ENCODE measurements around the gene SLAMF8. TPM values are rescaled to one million over a fixed set of nuclear protein-coding genes. Genes with fewer than 3 reads are reported as not detected.

The SLAMF8 gene
- total RNA-seq, 1 donor from 2014 or later = not detected

GRCh38 chr1:159862557-159862956, 35.9 kb downstream of the SLAMF8 start, which contains the start of gene VSIG8:
VSIG8 (minus strand) TSS chr1:159862657; CDS start chr1:159862521, 136 bp downstream.
- no peak for DNase-seq (ENCODE audit: extremely low spot score, unreplicated experiment)
- H3K4me3 Mint-ChIP-seq (ENCODE audit: unreplicated experiment) = no peak within 1 kb of the TSS
- no peak for TF ChIP-seq CTCF (IDR thresholded peaks at IDR 0.05)
- H3K4me1 Mint-ChIP-seq (ENCODE audit: unreplicated experiment) = no peaks in the 10 kb centered on the region
- H3K27me3 Mint-ChIP-seq (ENCODE audit: unreplicated experiment) = peaks cover 2% of the 10 kb centered on the region
- H3K27ac Mint-ChIP-seq (ENCODE audit: unreplicated experiment) = no peak within 1 kb of the TSS
- H3K9me3 Mint-ChIP-seq (ENCODE audit: unreplicated experiment) = no peaks in the 10 kb centered on the region
- H3K36me3 Mint-ChIP-seq (ENCODE audit: unreplicated experiment) = no peaks in the 10 kb centered on the region

GRCh38 chr1:159864262-159864661, 37.6 kb downstream of the SLAMF8 start:
- H3K9me3 Mint-ChIP-seq (ENCODE audit: unreplicated experiment) = no peaks in the 10 kb centered on the region
- H3K27me3 Mint-ChIP-seq (ENCODE audit: unreplicated experiment) = peaks cover 2% of the 10 kb centered on the region
- no peak overlapping the region for H3K4me3 Mint-ChIP-seq (ENCODE audit: unreplicated experiment)

DNA sequence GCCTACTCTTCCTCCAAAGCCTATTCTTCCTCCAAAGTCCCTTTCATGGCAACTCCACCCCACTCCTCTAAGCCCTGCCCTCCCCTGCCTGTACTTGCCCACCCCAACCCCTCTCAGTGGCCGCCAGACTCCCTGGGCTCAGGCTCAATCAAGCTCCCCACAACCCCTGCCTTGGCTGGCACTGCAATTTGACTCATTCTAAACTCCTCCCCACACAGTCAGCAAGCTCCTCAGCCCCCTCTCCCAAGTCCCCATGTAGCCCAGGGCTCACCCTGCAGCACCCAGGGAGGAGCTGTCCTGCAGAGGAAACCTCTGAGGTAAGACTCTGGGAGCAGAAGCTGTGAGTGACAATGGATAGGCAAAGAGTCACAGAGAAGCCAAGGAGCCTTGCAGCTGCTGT, 39.4 kb downstream of the SLAMF8 start:
- no peak overlapping the region for H3K4me3 Mint-ChIP-seq (ENCODE audit: unreplicated experiment)

More at GRCh38 chr1:159864262-159864661, 37.6 kb downstream of the SLAMF8 start:
- TF ChIP-seq CTCF (IDR thresholded peaks at IDR 0.05) = no peak
- Mint-ChIP-seq H3K4me1 (ENCODE audit: unreplicated experiment) (peaks cover 5% of the 10 kb centered on the region), H3K27ac (ENCODE audit: unreplicated experiment) (no peak overlapping the region), H3K36me3 (ENCODE audit: unreplicated experiment) (no peaks in the 10 kb centered on the region)
- DNase-seq (ENCODE audit: extremely low spot score, unreplicated experiment) = no peak

GRCh38 chr1:159866905-159867663, 40.4 kb downstream of the SLAMF8 start:
- Mint-ChIP-seq H3K9me3 (ENCODE audit: unreplicated experiment) (no peaks in the 10 kb centered on the region), H3K27me3 (ENCODE audit: unreplicated experiment) (peaks cover 2% of the 10 kb centered on the region), H3K36me3 (ENCODE audit: unreplicated experiment) (no peaks in the 10 kb centered on the region), H3K4me1 (ENCODE audit: unreplicated experiment) (peaks cover 11% of the 10 kb centered on the region), H3K4me3 (ENCODE audit: unreplicated experiment) (no peak overlapping the region), H3K27ac (ENCODE audit: unreplicated experiment) (no peak overlapping the region)
- DNase-seq (ENCODE audit: extremely low spot score, unreplicated experiment) = no peak
- TF ChIP-seq CTCF (IDR thresholded peaks at IDR 0.05) = no peak

More for the DNA sequence above, 39.4 kb downstream of the SLAMF8 start:
- no peaks in the 10 kb centered on the region for H3K9me3 Mint-ChIP-seq (ENCODE audit: unreplicated experiment)
- peaks cover 2% of the 10 kb centered on the region for H3K27me3 Mint-ChIP-seq (ENCODE audit: unreplicated experiment)
- H3K36me3 Mint-ChIP-seq (ENCODE audit: unreplicated experiment) = no peaks in the 10 kb centered on the region
- no peak for DNase-seq (ENCODE audit: extremely low spot score, unreplicated experiment)
- TF ChIP-seq CTCF (IDR thresholded peaks at IDR 0.05) = no peak
- H3K4me1 Mint-ChIP-seq (ENCODE audit: unreplicated experiment) = peaks cover 11% of the 10 kb centered on the region
- no peak overlapping the region for H3K27ac Mint-ChIP-seq (ENCODE audit: unreplicated experiment)

- DNase-seq (ENCODE audit: extremely low spot score, unreplicated experiment) = no peak
- Mint-ChIP-seq H3K4me1 (ENCODE audit: unreplicated experiment) (peaks cover 11% of the 10 kb centered on the region), H3K27me3 (ENCODE audit: unreplicated experiment) (peaks cover 2% of the 10 kb centered on the region)
These were observed 41.0 kb downstream of the SLAMF8 start for GRCh38 chr1:159867664-159868026.

More at GRCh38 chr1:159867664-159868026, 41.0 kb downstream of the SLAMF8 start:
- H3K36me3 Mint-ChIP-seq (ENCODE audit: unreplicated experiment) = no peaks in the 10 kb centered on the region
- TF ChIP-seq CTCF (IDR thresholded peaks at IDR 0.05) = no peak
- H3K9me3 Mint-ChIP-seq (ENCODE audit: unreplicated experiment) = no peaks in the 10 kb centered on the region
- H3K27ac Mint-ChIP-seq (ENCODE audit: unreplicated experiment) = no peak overlapping the region
- H3K4me3 Mint-ChIP-seq (ENCODE audit: unreplicated experiment) = no peak overlapping the region

All from osteocyte (in vitro differentiated cells).